K562 (cell line): ENCODE results near the gene NREP. TPM values are rescaled to one million over a fixed set of nuclear protein-coding genes. Genes with fewer than 3 reads are reported as not detected.

Source experiments
- ATAC-seq: fragments of 200-7000 bp; cut with Tn5 transposase; 3 replicates; pipeline ENCODE4 v1.9.1; 2020; ENCODE audit warnings: moderate library complexity
- BruUV-seq: library from RNA; stranded (reverse); fragments of 400-500 nt; replicated peaks from 2 replicates; lab custom pipeline; 2021; lab: Mats Ljungman, UMichigan
- CTCF ChIA-PET: fragments of 300-600 bp; formaldehyde crosslinking; extraction: SDS; loops from one replicate; lab custom pipeline; 2021; ENCODE audit warnings: low intra/inter-chr PET ratio; lab: Yijun Ruan, JAX
- POLR2A ChIA-PET: fragments of 300-600, 350-650 bp; sonication (Branson Sonifier 250); formaldehyde crosslinking; extraction: SDS; loops from one replicate; lab custom pipeline; 2021; ENCODE audit warnings: antibody characterized with exemption, inconsistent platforms; lab: Yijun Ruan, JAX
- DNase-seq, 4 experiments: peaks; one replicate each; pipeline versions ENCODE4 v3.0.0 to v3.0.0-alpha.2; 2011 to 2018; ENCODE audit warnings: low spot score in 3 of 4, mixed read lengths in 3 of 4; ENCODE audit errors: extremely low read depth in 1 of 4
- FAIRE-seq: peaks from 2 replicates; lab custom pipeline; 2011; peaks lifted over from hg19 to GRCh38; lab: Jason Lieb, UNC
- H2AFZ ChIP-seq: 2 replicates; pipeline ENCODE4 v1.6.0; 2011; ENCODE audit warnings: low read depth, low read length, control low read depth, inconsistent platforms
- H3K27ac ChIP-seq: fragments of 200-600 bp; 3 replicates; pipeline ENCODE4 v1.8.0; 2011; ENCODE audit warnings: low read depth, mild to moderate bottlenecking, control low read depth, inconsistent platforms, low read length, moderate library complexity, mixed read lengths; ENCODE audit errors: extremely low read depth
- H3K27me3 ChIP-seq, 2 experiments: fragments of 300-600 bp in 1 of 2; 2 replicates in 1 of 2; 3 replicates in 1 of 2; pipeline versions ENCODE4 v1.6.0 to v1.8.0; 2011; ENCODE audit warnings: inconsistent platforms in 2 of 2, low read length in 2 of 2, mild to moderate bottlenecking in 1 of 2, mixed read lengths in 1 of 2, moderate library complexity in 1 of 2; ENCODE audit not compliant: control insufficient read depth in 2 of 2, insufficient read depth in 2 of 2
- H3K36me3 ChIP-seq: fragments of 300-600 bp; 3 replicates; pipeline ENCODE4 v1.8.0; 2011; ENCODE audit warnings: mild to moderate bottlenecking, low read length, inconsistent platforms; ENCODE audit not compliant: control insufficient read depth, insufficient read depth
- H3K4me1 ChIP-seq, 2 experiments: fragments of 200-600 bp in 1 of 2; replicated peaks in 1 of 2; 2 replicates in 1 of 2; 3 replicates in 1 of 2; pipeline versions ENCODE4 v1.5.1 to v1.8.0; 2011; ENCODE audit warnings: inconsistent platforms in 2 of 2, low read length in 2 of 2, mild to moderate bottlenecking in 1 of 2, mixed read lengths in 1 of 2, moderate library complexity in 1 of 2; ENCODE audit not compliant: control insufficient read depth in 2 of 2, insufficient read depth in 2 of 2
- H3K4me2 ChIP-seq: 2 replicates; pipeline ENCODE4 v1.6.1; 2011; ENCODE audit warnings: low read length, control low read depth, inconsistent platforms, mixed read lengths; ENCODE audit not compliant: insufficient read depth
- H3K4me3 ChIP-seq: fragments of 200-600 bp; sonication (generic), shearing (Covaris generic); 2 replicates; pipeline ENCODE4 v1.5.1; 2016; ENCODE audit warnings: control low read depth, inconsistent platforms
- H3K79me2 ChIP-seq: fragments of 200-600 bp; 3 replicates; pipeline ENCODE4 v1.8.0; 2011; ENCODE audit warnings: low read length, inconsistent platforms; ENCODE audit not compliant: control insufficient read depth, insufficient read depth
- H3K9ac ChIP-seq, 2 experiments: 2 replicates each; pipeline versions ENCODE4 v1.6.0 to v1.6.1; 2011; ENCODE audit warnings: low read depth in 2 of 2, low read length in 2 of 2, control low read depth in 1 of 2, inconsistent platforms in 1 of 2, mild to moderate bottlenecking in 1 of 2, mixed read lengths in 1 of 2; ENCODE audit not compliant: insufficient read depth in 1 of 2
- H3K9me1 ChIP-seq: one replicate; pipeline ENCODE4 v1.6.0; 2011; ENCODE audit warnings: inconsistent platforms, mild to moderate bottlenecking, low read length, moderate library complexity; ENCODE audit not compliant: control insufficient read depth, insufficient read depth
- H3K9me3 ChIP-seq: replicated peaks from 2 replicates; pipeline ENCODE4 v1.5.1; 2011; ENCODE audit warnings: low read depth, low read length, inconsistent platforms; ENCODE audit not compliant: control insufficient read depth, insufficient read depth
- H4K20me1 ChIP-seq: replicated peaks from 2 replicates; pipeline ENCODE4 v1.6.1; 2011; ENCODE audit warnings: low read length, inconsistent platforms, mixed read lengths; ENCODE audit not compliant: control insufficient read depth, insufficient read depth
- C11orf30 ChIP-seq: fragments of 450-650 bp; IDR thresholded peaks from 2 replicates; pipeline ENCODE4 v1.6.1; 2016; ENCODE audit warnings: low read depth, mild to moderate bottlenecking
- EHMT2 ChIP-seq: fragments of 450-650 bp; IDR thresholded peaks from 2 replicates; pipeline ENCODE4 v1.6.1; 2018; ENCODE audit warnings: antibody characterized with exemption
- FOS ChIP-seq: IDR thresholded peaks from 3 replicates; pipeline ENCODE4 v1.6.1; 2011; ENCODE audit not compliant: insufficient read length; ENCODE audit errors: extremely low read depth
- FOXA1 ChIP-seq: fragments of 450-650 bp; IDR thresholded peaks from 2 replicates; pipeline ENCODE4 v1.6.1; 2016; ENCODE audit warnings: mild to moderate bottlenecking, borderline replicate concordance
- HNRNPH1 ChIP-seq: fragments of 200-400 bp; formaldehyde crosslinking; optimal IDR thresholded peaks from 2 replicates; pipeline ENCODE3; 2017; ENCODE audit warnings: low read depth, mild to moderate bottlenecking, low read length, moderate library complexity
- MAFF ChIP-seq: IDR thresholded peaks from 2 replicates; pipeline ENCODE4 v1.6.1; 2012; ENCODE audit warnings: low read length, improper control_type of control experiment
- NFE2L1 ChIP-seq: fragments of 450-650 bp; IDR thresholded peaks from 2 replicates; pipeline ENCODE4 v1.6.1; 2016; ENCODE audit warnings: missing genetic modification characterization, low read depth, mild to moderate bottlenecking, missing compliant biosample characterization, moderate library complexity, borderline replicate concordance
- TAF15 ChIP-seq: fragments of 200-400 bp; formaldehyde crosslinking; IDR thresholded peaks from 2 replicates; pipeline ENCODE4 v1.6.1; 2017; ENCODE audit warnings: mild to moderate bottlenecking, low read depth, low read length, moderate library complexity
- TAF9B ChIP-seq: fragments of 450-650 bp; IDR thresholded peaks from 2 replicates; pipeline ENCODE4 v1.6.1; 2018; ENCODE audit warnings: mild to moderate bottlenecking; ENCODE audit not compliant: partially characterized antibody
- ZNF431 ChIP-seq: sonication (generic); formaldehyde crosslinking; IDR thresholded peaks from 2 replicates; pipeline ENCODE4 v1.8.0; 2022; ENCODE audit warnings: mild to moderate bottlenecking, missing genetic modification reagents
- WGBS: fragments of 100-300 bp; shearing (Covaris generic); methylation state at CpG from one replicate; pipeline ENCODE4 v1.1.6; 2016; ENCODE audit warnings: low coverage, mixed read lengths; ENCODE audit not compliant: insufficient coverage; ENCODE audit errors: missing lambda C conversion rate; 5-methylcytosine and 5-hydroxymethylcytosine counted together
- in situ Hi-C: fragments of 300-500 bp; cut with MboI; formaldehyde crosslinking; loops from 4 replicates; pipeline ENCODE4 v1.15.0; 2018; ENCODE audit warnings: inconsistent platforms, mixed read lengths
- intact Hi-C: fragments of 100-400 bp; cut with micrococcal nuclease; formaldehyde crosslinking; loops from 2 replicates; pipeline ENCODE4 v1.14.2; 2022
- polyA plus RNA-seq, 8 experiments: library from polyadenylated mRNA; depleted of rRNA in 4 of 8; stranded (reverse) in 5 of 8; unstranded in 3 of 8; fragments of >200 nt; fragmentation: Nextera tagmentation in 2 of 8; fragmentation: Illumina TruSeq in 1 of 8; extraction: Ambion mirVana in 2 of 8; extraction: Trizol in 1 of 8; gene quantifications; 2 replicates each; pipeline versions ENCODE4 v1.2.1 to v1.2.3, GENCODE V29; 2011 to 2014; ENCODE audit warnings: inconsistent platforms in 1 of 8, missing spikeins in 1 of 8
- total RNA-seq, 7 experiments: library from RNA; depleted of rRNA in 6 of 7; stranded (reverse); fragments of >200 nt in 6 of 7; fragmentation: Illumina TruSeq in 2 of 7; extraction: Trizol in 2 of 7; gene quantifications; 2 replicates each; pipeline versions ENCODE4 v1.2.1 to v1.2.3, GENCODE V29; 2011 to 2021; ENCODE audit warnings: low replicate concordance in 1 of 7
- TF ChIP-seq, protein P1 (sequence below): fragments of 450-650 bp; IDR thresholded peaks from 2 replicates; pipeline ENCODE4 v1.6.1; 2016; ENCODE audit warnings: mild to moderate bottlenecking, moderate library complexity

The NREP gene
- total and polyA plus RNA-seq, 9 of the 15 experiments (the other 6 are each of a cell fraction or from before 2014, with no cell fraction given): 0.08 to 0.58 (median 0.23) TPM; not detected in 1

- ATAC-seq (no peak), DNase-seq (no peak), FAIRE-seq (no peak)
- Histone ChIP-seq H3K9me3 (no peaks in the 10 kb centered on the region), H3K27ac (no peak overlapping the region), H3K4me3 (no peak overlapping the region), H3K9me1 (no peaks in the 10 kb centered on the region), H3K36me3 (no peaks in the 10 kb centered on the region), H2AFZ (no peak overlapping the region), H3K4me1 (no peaks in the 10 kb centered on the region), H4K20me1 (no peaks in the 10 kb centered on the region), H3K9ac (no peak overlapping the region), H3K4me2 (no peak overlapping the region), H3K79me2 (no peaks in the 10 kb centered on the region), H3K27me3 (no peaks in the 10 kb centered on the region)
- 0% methylated on average over 8 of the region's 8 CpGs for WGBS
- no TSS peak for BruUV-seq
- CTCF ChIA-PET: no interaction called here
- intact Hi-C loops (no loop called here), in situ Hi-C loops (no loop called here)
- POLR2A ChIA-PET: no interaction called here
- TF ChIP-seq EHMT2: no peak
- no peak for TF ChIP-seq TAF15
- TF ChIP-seq MAFF: peak; percentile 89
- no peak for TF ChIP-seq FOS
- TF ChIP-seq C11orf30: peak; percentile 87
- TF ChIP-seq TAF9B: no peak
- no peak for TF ChIP-seq HNRNPH1
- peak; percentile 48 for TF ChIP-seq NFE2L1 (tag)
- TF ChIP-seq, protein P1, sequence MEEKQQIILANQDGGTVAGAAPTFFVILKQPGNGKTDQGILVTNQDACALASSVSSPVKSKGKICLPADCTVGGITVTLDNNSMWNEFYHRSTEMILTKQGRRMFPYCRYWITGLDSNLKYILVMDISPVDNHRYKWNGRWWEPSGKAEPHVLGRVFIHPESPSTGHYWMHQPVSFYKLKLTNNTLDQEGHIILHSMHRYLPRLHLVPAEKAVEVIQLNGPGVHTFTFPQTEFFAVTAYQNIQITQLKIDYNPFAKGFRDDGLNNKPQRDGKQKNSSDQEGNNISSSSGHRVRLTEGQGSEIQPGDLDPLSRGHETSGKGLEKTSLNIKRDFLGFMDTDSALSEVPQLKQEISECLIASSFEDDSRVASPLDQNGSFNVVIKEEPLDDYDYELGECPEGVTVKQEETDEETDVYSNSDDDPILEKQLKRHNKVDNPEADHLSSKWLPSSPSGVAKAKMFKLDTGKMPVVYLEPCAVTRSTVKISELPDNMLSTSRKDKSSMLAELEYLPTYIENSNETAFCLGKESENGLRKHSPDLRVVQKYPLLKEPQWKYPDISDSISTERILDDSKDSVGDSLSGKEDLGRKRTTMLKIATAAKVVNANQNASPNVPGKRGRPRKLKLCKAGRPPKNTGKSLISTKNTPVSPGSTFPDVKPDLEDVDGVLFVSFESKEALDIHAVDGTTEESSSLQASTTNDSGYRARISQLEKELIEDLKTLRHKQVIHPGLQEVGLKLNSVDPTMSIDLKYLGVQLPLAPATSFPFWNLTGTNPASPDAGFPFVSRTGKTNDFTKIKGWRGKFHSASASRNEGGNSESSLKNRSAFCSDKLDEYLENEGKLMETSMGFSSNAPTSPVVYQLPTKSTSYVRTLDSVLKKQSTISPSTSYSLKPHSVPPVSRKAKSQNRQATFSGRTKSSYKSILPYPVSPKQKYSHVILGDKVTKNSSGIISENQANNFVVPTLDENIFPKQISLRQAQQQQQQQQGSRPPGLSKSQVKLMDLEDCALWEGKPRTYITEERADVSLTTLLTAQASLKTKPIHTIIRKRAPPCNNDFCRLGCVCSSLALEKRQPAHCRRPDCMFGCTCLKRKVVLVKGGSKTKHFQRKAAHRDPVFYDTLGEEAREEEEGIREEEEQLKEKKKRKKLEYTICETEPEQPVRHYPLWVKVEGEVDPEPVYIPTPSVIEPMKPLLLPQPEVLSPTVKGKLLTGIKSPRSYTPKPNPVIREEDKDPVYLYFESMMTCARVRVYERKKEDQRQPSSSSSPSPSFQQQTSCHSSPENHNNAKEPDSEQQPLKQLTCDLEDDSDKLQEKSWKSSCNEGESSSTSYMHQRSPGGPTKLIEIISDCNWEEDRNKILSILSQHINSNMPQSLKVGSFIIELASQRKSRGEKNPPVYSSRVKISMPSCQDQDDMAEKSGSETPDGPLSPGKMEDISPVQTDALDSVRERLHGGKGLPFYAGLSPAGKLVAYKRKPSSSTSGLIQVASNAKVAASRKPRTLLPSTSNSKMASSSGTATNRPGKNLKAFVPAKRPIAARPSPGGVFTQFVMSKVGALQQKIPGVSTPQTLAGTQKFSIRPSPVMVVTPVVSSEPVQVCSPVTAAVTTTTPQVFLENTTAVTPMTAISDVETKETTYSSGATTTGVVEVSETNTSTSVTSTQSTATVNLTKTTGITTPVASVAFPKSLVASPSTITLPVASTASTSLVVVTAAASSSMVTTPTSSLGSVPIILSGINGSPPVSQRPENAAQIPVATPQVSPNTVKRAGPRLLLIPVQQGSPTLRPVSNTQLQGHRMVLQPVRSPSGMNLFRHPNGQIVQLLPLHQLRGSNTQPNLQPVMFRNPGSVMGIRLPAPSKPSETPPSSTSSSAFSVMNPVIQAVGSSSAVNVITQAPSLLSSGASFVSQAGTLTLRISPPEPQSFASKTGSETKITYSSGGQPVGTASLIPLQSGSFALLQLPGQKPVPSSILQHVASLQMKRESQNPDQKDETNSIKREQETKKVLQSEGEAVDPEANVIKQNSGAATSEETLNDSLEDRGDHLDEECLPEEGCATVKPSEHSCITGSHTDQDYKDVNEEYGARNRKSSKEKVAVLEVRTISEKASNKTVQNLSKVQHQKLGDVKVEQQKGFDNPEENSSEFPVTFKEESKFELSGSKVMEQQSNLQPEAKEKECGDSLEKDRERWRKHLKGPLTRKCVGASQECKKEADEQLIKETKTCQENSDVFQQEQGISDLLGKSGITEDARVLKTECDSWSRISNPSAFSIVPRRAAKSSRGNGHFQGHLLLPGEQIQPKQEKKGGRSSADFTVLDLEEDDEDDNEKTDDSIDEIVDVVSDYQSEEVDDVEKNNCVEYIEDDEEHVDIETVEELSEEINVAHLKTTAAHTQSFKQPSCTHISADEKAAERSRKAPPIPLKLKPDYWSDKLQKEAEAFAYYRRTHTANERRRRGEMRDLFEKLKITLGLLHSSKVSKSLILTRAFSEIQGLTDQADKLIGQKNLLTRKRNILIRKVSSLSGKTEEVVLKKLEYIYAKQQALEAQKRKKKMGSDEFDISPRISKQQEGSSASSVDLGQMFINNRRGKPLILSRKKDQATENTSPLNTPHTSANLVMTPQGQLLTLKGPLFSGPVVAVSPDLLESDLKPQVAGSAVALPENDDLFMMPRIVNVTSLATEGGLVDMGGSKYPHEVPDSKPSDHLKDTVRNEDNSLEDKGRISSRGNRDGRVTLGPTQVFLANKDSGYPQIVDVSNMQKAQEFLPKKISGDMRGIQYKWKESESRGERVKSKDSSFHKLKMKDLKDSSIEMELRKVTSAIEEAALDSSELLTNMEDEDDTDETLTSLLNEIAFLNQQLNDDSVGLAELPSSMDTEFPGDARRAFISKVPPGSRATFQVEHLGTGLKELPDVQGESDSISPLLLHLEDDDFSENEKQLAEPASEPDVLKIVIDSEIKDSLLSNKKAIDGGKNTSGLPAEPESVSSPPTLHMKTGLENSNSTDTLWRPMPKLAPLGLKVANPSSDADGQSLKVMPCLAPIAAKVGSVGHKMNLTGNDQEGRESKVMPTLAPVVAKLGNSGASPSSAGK: no peak
- TF ChIP-seq ZNF431 (CRISPR knock-in tag): no peak
- TF ChIP-seq FOXA1: no peak
Measured at GRCh38 chr5:111765613-111766571, 8.9 kb upstream of the NREP start.
